GM21737 (cell line): Measurements from ENCODE around the gene TMEM242.

Experiments
- ATAC-seq: cut with Tn5 transposase; IDR thresholded peaks from one replicate; pipeline ENCODE4 v1.9.1; 2021; ENCODE audit warnings: mild to moderate bottlenecking, moderate library complexity; ENCODE audit not compliant: unreplicated experiment

Gene TMEM242

GRCh38 chr6:157291356-157291755 lies 32.0 kb downstream of the TMEM242 start:
- ATAC-seq: no peak

GRCh38 chr6:157290797-157291196 lies 32.5 kb downstream of the TMEM242 start:
- no peak for ATAC-seq

GRCh38 chr6:157289764-157290163 lies 33.6 kb downstream of the TMEM242 start:
- ATAC-seq: no peak

- ATAC-seq: no peak
Observed at GRCh38 chr6:157288575-157288974, 34.7 kb downstream of the TMEM242 start.

GRCh38 chr6:157287923-157288322 lies 35.4 kb downstream of the TMEM242 start:
- no peak for ATAC-seq

GRCh38 chr6:157287247-157287850 lies 36.0 kb downstream of the TMEM242 start:
- no peak for ATAC-seq

GRCh38 chr6:157285422-157285779 lies 37.9 kb downstream of the TMEM242 start:
- no peak for ATAC-seq

GRCh38 chr6:157284738-157285421 lies 38.4 kb downstream of the TMEM242 start:
- ATAC-seq: no peak

GRCh38 chr6:157283900-157284737 lies 39.2 kb downstream of the TMEM242 start:
- no peak for ATAC-seq

- no peak for ATAC-seq
Observed at GRCh38 chr6:157283330-157283898, 39.9 kb downstream of the TMEM242 start.

GRCh38 chr6:157282284-157282683 lies 41.0 kb downstream of the TMEM242 start:
- ATAC-seq: no peak

- ATAC-seq: no peak
Observed at GRCh38 chr6:157281570-157281969, 41.7 kb downstream of the TMEM242 start.

GRCh38 chr6:157280947-157281346 lies 42.4 kb downstream of the TMEM242 start:
- ATAC-seq: no peak

- no peak for ATAC-seq
Observed at GRCh38 chr6:157280157-157280556, 43.2 kb downstream of the TMEM242 start.

- ATAC-seq: no peak
Observed at GRCh38 chr6:157278171-157278570, 45.1 kb downstream of the TMEM242 start.

- no peak for ATAC-seq
Observed at GRCh38 chr6:157276731-157277130, 46.6 kb downstream of the TMEM242 start.

- no peak for ATAC-seq
Observed at GRCh38 chr6:157276134-157276532, 47.2 kb downstream of the TMEM242 start.

GRCh38 chr6:157274471-157275226 lies 48.7 kb downstream of the TMEM242 start:
- peak; percentile 93 for ATAC-seq

- ATAC-seq: no peak
Observed at GRCh38 chr6:157273756-157274470, 49.4 kb downstream of the TMEM242 start.
